Measurements from ENCODE around the gene CYTH3. TPM values are rescaled to one million over a fixed set of nuclear protein-coding genes. Genes with fewer than 3 reads are reported as not detected.
"Not testable (repeated sequence)": the region's sequence is repeated elsewhere in the genome, so short reads cannot be mapped to it uniquely, and the experiment has no call there.

Gene CYTH3
- total RNA-seq, 1 donor from 2014 or later = 7.9 TPM

DNA sequence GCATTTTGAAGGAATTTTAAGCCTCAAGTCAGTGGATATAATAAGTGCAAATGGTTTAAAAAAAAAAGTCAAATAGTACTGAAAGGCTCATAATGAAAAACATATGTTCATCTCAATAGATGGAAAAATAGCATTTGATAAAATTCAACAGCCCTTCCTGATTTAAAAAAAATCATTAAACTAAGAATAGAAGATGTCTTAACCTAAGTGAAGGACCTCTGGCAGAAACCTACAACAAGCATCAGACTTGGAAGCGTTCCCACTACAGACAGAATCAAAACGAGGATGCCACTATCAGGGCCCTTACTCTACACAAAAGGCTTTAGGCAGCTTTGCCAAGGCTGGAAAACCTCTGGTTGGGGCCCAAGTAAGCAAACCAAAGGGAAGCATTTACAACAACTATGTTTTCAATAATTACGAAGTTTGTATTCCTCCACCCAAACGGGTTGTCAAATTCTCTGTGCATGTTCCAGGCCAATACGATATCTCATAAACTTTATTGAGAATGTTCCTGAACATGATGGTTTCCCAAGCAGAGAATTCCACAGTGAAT, 45.1 kb downstream of the CYTH3 start:
- no peak for ATAC-seq

DNA sequence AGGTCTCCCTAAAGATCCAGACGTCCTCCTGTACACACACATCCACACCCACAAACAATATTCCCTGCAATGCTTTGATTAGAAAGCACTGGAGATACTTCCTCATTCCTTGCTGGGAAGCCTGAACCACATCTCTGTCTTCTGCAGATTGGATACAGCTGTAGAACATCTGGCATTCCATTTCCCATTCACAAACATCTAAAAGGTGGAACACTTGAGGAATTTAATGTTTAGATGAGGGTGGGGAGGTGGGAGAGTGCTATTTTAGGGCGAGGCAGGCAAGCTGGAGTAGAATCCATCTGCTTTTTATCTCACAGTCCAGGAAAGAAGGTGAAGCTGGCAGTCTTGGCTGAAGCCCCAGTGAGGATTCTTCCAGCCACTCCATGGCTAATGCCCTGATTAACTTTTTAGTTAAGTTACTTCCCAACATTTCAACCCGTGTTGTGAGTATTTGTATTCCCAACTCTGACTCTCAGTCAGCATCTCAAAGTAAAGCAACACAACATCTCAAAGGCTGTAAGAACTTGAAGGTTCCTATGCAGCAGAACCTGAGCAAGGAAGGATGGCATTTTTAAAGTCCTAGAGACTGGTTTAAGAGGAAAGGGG, 46.1 kb downstream of the CYTH3 start:
- no peak for ATAC-seq

DNA sequence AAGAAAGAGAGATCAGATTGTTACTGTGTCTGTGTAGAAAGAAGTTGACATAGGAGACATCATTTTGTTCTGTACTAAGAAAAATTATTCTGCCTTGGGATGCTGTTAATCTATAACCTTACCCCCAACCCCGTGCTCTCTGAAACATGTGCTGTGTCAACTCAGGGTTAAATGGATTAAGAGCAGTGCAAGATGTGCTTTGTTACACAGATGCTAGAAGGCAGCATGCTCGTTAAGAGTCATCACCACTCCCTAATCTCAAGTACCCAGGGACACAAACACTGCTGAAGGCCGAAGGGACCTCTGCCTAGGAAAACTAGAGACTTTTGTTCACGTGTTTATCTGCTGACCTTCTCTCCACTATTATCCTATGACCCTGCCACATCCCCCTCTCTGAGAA, 49.0 kb downstream of the CYTH3 start:
- not testable (repeated sequence) for ATAC-seq

DNA sequence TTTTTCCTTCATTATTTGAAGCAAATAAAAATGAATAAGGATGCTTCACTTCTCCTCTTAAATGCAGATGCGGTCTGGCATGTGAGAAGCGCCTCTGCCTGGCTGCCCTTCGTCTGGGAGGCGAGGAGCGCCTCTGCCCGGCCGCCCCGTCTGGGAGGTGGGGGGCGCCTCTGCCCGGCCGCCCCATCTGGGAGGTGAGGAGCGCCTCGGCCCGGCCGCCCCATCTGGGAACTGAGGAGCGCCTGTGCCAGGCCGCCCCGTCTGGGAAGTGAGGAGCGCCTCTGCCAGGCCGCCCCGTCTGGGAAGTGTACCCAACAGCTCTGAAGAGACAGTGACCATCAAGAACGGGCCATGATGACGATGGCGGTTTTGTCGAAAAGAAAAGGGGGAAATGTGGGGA, 49.4 kb downstream of the CYTH3 start:
- ATAC-seq = not testable (repeated sequence)

DNA sequence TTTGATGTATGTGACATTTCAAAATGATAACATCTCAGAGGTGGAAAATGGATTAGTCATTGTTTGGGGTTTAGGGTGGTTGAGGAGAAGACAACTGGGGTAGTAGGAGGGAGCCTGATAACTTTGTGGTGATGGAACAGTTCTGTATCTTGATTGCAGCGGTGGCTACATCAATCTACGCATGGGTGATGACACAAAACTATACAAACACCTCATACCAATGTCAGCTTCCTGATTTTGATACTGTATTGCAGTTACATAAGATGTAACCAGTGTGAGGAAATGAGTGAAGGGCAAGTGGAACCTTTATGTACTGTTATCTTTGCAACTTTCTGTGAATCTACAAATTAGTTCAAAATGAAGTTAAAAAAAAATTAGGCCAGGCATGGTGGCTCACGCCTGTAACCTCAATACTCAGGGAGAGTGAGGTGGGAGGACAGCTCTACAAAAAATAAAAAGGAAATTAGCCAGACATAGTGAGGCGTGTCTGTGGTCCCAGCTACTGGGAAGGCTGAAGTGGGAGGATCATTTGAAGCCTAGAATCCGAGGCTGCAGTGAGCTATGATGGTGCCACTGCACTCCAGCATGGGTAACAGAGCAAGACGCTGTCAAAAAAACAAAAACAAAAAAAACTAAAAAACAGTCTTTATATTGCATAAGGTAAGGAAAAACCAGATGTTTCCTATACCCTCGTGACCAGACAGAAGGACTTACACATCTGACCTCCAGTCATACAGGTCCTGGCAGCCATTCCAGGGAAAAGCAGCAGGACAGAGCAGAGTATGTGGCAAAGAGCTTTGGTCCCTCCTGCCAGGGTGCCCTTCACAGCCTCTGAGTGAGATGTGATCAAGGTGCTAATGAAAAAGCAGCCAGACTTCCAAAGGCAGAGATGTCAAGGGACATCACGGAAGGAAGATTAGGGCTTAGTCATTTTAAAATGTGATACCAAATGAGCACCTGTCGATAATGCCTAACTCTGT, 50.8 kb downstream of the CYTH3 start:
- no peak for ATAC-seq

DNA sequence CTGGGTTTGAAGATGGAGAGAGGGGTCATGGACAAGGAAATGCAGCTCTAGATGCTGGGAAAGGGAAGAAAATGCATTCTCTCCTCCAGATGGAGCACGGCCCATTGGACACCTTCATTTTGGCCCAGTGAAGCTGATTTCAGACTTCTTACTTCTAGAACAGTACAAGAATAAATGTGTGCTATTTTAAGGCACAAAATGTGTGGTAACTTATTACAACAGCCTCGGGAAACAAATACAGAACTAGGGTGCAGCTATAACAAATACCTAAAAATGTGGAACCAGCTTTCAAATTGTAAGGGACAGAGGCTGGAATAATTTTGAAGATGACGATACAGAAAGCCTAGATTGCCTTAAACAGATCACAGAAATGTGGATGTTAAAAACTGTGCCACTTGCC, 54.1 kb downstream of the CYTH3 start:
- no peak for ATAC-seq

DNA sequence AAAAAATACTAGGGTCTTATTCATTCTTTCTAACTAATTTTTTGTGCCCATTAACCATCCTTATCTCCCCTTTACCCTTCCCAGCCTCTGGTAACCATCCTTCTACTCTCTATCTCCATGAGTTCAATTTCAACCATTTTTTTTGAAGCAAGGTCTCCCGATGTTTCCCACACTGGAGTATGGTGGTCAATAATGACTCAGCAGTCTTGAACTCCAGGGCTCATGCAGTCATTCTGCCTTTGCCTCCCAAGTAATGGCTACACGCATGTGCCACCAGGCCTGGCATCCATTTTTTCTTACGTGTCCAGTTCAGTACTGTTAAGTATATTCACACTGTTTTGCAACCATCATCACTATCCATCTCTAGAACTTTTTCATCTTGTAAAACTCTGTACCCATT, 60.4 kb downstream of the CYTH3 start:
- no peak for ATAC-seq

DNA sequence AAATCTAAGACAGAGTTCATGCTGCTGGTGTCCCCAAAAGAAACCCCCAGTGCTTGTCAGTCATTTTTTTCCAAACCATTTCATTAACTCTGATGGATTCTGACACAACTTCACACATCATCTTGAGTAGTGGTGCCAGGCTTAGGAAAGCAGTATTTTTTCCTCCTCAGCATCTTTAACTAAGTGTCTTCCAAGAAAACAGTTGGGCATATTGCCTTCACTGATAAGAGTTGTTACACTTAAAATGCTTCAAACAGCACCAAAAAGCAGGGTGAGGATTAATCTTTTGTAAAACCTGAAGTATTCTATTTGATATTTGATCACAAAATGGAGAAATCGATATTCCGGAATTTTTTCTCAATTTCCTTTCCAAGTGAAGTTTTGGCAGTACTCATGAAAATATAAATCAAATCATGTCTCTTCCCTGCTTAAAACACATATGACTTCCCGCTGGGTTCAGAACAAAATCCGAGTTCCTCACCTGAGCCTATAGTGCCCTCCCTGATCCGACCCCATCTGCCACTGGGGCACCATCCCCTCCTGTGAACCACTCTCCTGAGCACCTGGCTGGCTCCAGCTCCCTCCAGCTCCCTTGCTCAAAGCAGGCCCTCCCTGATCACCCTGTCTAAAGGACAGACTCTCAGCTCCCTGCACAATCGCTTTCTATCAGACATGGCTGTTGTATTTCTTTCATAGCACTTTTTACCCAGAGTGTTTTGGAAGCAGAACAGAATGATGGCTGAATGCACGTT, 61.6 kb downstream of the CYTH3 start:
- no peak for ATAC-seq

DNA sequence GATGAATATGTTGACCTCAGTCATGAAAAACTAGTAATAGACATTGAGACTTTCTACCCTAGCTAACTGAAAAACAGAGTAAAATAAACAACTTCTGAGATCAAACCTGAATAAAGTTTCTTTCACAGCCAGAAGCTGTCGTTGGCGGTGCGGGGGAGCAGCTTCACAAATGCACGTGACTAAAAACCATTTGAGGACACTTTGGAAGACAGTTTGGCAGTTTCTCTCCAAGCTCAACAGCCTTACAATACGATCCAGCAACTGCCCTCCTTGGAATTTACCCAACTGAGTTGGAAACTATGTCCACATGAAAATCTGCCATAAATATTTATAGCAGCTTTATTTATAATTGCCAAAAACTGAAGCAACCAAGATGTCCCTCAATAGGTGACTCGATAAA, 63.1 kb downstream of the CYTH3 start:
- no peak for ATAC-seq

DNA sequence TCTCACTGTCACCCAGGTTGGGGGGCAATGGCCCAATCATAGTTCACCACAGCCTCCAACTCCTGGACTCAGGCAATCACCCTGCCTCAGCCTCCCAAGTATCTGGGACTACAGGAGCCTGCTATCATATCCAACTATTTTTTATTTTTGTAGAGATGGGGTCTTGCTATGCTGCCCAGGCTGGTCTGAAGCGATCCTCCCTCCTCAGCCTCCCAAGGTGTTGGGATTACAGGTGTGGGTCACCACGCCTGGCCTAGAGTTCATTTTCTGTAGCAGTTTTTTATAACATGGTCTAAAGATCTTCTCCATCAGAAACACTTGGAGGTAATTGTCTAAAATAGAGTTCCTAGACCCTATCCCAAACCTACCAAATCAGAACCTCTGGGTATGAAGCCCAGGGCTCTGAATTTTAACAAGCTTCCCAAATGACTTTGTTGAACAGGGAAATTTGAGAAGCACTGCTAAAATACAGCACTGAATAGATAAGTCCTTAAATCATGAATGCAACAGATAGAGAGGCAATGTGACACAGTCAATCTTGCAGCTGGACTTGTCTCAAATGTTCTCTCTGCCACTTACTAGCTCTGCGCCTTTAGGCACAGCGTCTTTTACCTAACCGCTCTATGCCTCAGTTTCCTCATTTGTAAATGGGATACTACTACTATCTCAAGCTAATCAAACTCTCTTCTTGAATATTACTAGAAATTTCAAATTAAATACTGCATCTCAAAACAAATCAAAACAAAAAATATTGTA, 63.7 kb downstream of the CYTH3 start:
- no peak for ATAC-seq

DNA sequence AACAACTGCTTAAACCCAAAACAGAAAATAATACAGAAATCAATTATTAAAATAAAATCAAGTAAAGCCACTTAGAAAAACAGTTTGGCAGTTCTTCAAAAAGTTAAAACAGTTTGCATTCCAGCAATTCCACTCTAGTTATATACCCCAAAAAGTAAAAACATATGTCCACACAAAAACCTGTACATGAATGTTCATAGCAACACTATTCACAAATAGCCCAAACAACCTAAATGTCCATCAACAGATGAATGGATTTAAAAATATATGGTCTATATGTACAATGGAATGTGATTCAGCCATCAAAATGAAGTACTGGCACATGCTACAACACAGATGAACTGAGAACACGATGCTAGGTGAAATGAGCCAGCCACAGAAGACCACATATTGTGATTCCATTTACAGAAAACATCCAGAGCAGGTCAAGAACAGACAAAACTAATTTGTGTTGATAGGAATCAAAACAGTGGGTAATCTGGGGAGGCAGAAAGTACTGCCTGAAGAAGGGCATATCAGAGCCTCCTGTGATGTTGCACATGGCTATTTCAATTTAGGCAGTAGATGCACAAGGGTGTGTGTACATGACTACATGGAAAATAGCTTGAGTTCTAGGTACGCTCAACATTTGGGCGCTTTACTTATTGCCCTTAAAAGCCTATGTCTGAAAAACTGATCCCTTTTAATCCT, 66.3 kb downstream of the CYTH3 start:
- ATAC-seq = no peak

DNA sequence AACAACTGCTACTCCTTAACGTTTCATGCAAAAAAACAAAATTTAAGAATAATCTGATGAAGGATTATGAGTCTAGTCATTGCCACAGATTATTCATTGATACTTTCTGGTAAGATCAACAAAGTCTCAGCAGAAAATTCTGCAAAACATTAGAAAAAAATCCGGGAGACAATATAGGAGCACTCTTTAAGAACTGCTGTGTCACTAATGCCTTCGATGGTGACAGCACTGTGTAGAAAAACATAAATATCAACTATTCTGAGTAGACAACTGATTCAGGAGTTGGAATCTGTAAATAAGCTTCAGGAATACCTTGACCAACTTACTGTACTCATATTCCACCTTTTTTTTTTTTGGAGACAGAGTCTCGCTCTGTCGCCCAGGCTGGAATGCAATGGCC, 69.0 kb downstream of the CYTH3 start:
- no peak for ATAC-seq

DNA sequence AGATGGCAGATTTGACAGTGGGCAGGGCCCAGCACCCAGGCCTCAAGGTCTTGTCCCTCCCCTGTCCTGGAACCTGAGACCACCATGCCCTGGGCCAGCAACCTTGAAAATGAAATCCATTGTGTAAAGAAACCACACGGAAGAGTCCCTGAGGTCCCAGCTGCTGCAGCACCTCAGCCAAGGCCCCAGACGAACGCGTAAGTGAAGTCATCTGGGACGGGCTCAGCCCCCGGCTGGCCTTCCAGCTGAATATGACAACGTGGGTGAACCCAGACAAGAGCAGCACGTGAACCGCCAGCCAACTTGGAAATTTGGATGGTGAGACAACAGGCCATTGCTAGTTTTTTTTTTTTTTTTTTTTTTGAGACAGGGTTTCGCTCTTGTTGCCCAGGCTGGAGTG, 70.3 kb downstream of the CYTH3 start:
- no peak for ATAC-seq

DNA sequence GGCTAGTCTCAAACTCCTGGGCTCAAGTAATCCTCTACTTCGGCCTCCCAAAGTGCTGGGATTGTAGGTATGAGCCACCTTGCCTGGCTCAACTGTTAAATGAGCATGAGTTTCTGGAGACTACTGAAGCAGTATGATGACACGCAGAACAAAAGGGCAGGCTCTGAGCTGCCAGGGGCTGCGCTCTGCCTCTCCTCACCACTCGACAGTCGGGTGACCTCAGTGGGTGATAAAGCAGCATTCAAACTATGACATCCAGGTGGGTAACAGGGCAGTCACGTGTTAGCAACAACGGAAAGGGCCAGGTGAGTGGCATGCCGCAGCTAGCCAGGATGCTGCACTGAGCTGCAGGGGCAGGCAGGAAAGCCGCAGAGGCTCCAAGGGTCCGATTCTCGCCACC, 71.5 kb downstream of the CYTH3 start:
- no peak for ATAC-seq

DNA sequence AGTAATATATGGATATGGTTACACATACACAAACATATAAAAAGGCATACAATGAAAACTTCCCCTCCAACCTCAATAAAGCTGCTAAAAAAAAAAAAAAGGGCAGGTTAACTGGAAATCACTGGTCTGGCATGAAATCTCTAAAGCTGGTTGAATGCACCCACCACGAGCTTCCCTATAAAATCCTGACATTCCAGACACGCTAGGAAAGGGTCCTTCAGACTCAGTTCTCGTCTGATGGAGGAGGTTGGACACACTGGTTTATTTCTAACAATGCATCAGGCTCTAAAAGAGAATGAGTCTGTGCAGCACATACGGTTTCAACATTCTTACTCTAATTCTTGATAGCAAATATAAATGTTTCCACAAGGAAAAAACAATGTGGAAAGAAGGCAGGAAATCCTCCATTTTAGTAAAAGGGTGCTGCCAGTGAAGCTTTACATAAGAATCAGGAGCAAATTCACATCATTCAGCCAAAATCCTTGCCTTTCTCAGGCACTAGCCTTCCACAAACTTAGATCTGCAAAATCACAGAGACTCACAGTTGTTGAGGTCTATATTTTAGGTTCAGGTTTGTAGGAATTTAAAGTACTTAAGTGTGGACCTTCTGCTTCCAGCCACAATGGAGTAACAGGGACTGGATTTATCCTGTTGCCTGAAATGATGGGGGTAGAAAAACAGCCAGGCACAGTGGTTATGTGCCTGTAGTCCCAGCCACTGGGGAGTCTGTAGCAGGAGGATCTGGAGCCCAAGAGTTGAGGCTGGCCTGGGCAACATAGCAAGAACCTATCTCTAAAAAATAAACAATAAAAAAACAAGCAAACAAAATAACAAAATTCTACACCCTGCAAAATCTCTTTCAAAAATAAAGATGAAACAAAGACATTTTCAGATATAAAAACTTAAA, 73.5 kb downstream of the CYTH3 start:
- ATAC-seq = no peak

DNA sequence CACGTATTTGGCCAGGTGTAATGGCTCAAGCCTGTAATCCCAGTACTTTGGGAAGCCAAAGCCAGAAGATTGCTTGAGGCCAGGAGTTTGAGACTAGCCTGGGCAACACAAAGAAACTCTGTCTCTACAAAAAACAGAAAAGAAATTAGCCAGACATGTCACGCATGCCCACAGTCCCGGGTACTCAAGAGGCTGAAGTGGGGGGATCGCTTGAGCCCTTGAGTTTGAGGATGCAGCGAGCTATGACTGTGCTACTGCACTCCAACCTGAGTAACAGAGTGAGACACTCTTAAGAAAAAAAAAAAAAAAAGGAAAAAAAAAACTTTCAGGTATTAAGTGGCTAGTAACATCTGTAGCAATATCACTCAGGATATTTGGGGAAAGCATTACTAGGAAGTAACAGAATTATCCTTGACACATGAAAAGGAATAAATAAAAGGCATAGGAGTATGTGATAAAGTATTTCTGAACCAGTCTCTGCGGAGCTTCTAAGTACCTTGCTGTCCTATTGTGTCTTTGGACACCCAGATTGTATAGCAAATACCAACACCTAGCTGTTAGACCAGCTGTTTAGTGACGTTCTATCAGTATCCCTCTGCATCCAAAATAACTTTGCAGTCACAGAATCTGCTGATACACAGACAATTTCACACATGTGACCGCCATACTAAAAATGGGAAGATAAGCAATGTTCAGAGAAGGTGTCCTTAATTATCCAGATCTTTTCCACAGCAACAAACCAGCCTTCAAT, 74.4 kb downstream of the CYTH3 start:
- ATAC-seq = no peak

DNA sequence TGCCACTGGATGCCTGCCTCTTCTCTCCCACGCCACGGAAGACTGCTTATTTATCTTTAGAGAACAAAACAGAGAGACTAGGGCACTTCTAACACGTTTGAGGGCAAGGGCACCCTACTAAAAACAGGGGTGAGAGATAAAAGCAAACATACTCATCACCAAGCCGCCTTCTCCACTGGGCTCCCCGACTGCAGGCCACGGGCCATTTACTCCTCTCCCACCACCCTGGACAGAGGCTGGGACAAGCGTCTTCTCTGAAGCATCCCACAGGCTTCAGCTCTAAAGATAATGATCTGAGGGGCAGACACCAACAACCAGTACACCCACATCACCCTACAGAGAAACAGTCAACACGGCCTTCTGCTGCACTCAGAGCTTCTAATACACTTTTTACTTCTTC, 78.7 kb downstream of the CYTH3 start:
- ATAC-seq = no peak

DNA sequence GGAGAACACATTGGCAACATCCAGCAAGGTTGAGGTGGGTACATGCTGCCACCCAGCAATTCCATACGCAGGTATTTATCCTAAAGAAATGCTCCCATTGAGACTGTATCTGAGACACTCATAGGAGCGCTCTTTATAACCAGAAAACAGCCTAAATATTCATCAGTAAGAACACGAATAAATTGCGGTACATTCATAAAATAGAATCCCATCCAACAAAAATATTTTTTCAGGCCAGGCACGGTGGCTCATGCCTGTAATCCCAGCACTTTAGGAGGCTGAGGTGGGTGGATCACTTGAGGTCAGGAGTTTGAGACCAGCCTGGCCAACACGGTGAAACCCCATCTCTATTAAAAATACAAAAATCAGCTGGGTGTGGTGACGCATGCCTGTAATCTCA, 81.9 kb downstream of the CYTH3 start:
- ATAC-seq = not testable (repeated sequence)

DNA sequence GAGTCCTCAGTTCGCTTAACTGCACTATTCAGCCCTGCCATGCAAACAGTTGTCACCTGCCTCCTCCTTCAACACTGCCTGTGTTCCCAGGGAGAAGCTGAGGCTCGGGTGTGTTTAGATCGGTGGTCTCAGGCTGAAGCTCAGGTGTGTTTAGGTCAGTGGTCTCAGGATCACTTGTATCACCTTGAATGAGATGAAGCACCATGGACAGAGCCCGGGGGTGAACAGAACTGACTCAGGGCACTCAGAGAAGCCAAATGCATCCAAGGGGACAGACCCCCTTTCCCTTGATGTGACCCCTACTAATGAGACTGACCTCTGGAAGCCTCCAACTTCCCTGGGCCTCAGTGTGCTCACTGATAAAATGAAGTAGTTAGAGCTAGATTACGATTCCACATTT, 84.0 kb downstream of the CYTH3 start:
- no peak for ATAC-seq

DNA sequence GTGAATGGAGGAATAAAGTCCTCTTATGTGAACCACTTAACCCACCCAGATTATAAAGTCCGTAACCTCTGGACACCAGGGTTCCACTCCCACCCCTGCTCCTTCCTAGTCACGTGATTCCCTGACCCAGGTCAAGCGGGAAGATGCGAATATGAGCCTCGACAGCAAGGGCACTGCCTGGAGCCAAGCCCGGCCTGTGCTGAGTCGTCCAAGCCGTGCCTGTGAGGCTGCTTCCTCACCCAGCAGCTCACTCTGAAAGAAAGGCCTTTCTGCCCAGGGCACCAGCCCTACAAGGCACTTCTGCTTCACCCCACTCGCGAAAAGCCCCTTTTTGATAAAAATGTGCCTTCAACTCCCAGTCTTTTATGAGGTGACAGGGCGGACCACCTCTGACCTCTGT, 85.8 kb downstream of the CYTH3 start:
- ATAC-seq = no peak

Measured in esophagus mucosa (tissue), 1 donor.